Naive thymus-derived CD8-positive, alpha-beta T cell (primary cell): ENCODE results near the gene FMN1. TPM values are rescaled to one million over a fixed set of nuclear protein-coding genes. Genes with fewer than 3 reads are reported as not detected.

Experiments used
- ATAC-seq, 2 donors: fragments of 150-1000 bp; cut with Tn5 transposase in 1 of 2; sonication (Bioruptor Pico), chemical (Tn5 transposase) in 1 of 2; 1 replicate in 1 of 2; 2 replicates in 1 of 2; pipeline ENCODE4 v1.10.0; 2021; ENCODE audit warnings: mild to moderate bottlenecking in 2 of 2, moderate library complexity in 2 of 2
- POLR2A ChIA-PET: fragments of 350-600 bp; sonication (Branson Sonifier 250); formaldehyde crosslinking; loops from one replicate; lab custom pipeline; 2021; ENCODE audit warnings: antibody characterized with exemption; lab: Charles Lee
- DNase-seq, 10 donors: peaks; one replicate each; pipeline versions ENCODE4 v3.0.0 to v3.0.0-alpha.2; 2020 to 2022
- H3K27ac Mint-ChIP-seq, 10 donors: one replicate each; pipeline ENCODE4 v1.8.0; 2020 to 2022; ENCODE audit warnings: mild to moderate bottlenecking in 10 of 10, mixed read lengths in 10 of 10, moderate library complexity in 4 of 10, inconsistent platforms in 1 of 10
- H3K27me3 Mint-ChIP-seq, 5 donors: one replicate each; pipeline ENCODE4 v1.8.0; 2021 to 2022; ENCODE audit warnings: mixed read lengths in 5 of 5
- H3K36me3 Mint-ChIP-seq, 3 donors: one replicate each; pipeline ENCODE4 v1.8.0; 2020 to 2022; ENCODE audit warnings: mixed read lengths in 3 of 3, mild to moderate bottlenecking in 2 of 3, inconsistent platforms in 1 of 3
- H3K4me1 Mint-ChIP-seq, 4 donors: one replicate each; pipeline ENCODE4 v1.8.0; 2021 to 2022; ENCODE audit warnings: mixed read lengths in 4 of 4
- H3K4me3 Mint-ChIP-seq, 10 donors: one replicate each; pipeline ENCODE4 v1.8.0; 2020 to 2022; ENCODE audit warnings: mild to moderate bottlenecking in 10 of 10, mixed read lengths in 10 of 10, moderate library complexity in 6 of 10, inconsistent platforms in 1 of 10
- H3K9me3 Mint-ChIP-seq, 9 donors: one replicate each; pipeline ENCODE4 v1.8.0; 2020 to 2022; ENCODE audit warnings: mixed read lengths in 9 of 9, mild to moderate bottlenecking in 3 of 9, inconsistent platforms in 1 of 9, moderate library complexity in 1 of 9
- polyA plus RNA-seq, 3 donors: library from polyadenylated mRNA; unstranded; fragments of 300-500 nt; fragmentation: Illumina TruSeq; gene quantifications; one replicate each; pipeline ENCODE4 v1.2.3, GENCODE V29; 2021
- total RNA-seq, 8 experiments: library from RNA in 2 of 8; stranded (reverse) in 2 of 8; gene quantifications; one replicate each; pipeline ENCODE4 v1.2.3 and lab custom pipeline; 2021 to 2026

The FMN1 gene
- total and polyA plus RNA-seq, 5 experiments from 2014 or later = 0.19 to 0.42 (median 0.21) TPM; not detected in 2

DNA sequence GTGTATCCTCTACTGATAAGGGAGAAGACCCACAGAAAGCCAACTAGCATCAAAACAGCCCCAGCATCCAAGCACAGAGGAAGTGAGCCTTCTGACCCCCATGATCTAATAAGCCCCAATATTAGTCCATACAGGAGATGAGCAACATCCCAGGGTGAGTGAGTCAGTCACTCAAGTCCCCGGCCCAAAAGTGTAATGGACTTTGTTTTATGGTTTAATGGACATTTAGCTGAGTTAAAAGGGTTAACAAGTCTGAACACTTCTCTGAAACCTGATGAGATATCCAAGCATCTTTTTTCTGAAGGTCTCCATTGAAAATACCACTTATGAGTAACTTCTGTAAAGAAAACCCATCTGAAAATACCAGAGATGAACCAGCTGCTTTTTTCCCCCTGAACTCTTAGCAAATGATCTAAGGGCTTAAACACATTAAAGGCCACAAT is 361.1 kb downstream of the FMN1 start:
- ATAC-seq (no peak), DNase-seq (no peak)
- Mint-ChIP-seq H3K27ac (no peak overlapping the region), H3K4me3 (no peak overlapping the region), H3K4me1 (peaks cover 0 to 7% (median 0%) of the 10 kb centered on the region in 4 donors), H3K9me3 (peaks cover 0 to 3% (median 0%) of the 10 kb centered on the region in 9 donors), H3K36me3 (peaks cover 0 to 18% (median 0%) of the 10 kb centered on the region in 3 donors), H3K27me3 (peaks cover 3 to 25% (median 10%) of the 10 kb centered on the region in 5 donors)
- POLR2A ChIA-PET = no interaction called here

DNA sequence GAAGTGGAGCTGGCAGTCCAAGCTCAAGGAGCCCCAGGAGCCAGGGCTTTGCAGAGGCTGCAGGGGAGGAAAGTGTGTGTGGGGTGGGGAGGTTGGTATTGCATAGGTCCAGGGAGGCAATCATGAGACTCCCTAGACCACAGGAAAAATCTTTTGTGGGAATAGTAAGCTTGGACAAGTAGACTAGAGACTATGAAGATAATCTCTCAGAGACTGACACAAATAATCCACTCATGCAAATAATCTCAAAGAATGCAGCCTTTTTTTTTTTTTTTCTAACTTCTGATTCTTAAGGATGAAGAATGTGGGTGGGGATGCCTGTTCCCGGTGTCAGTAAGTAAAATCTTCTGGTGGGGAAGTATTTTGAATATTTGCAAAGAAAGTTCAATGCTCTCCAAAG is 363.0 kb downstream of the FMN1 start:
- no peak overlapping the region for H3K27ac Mint-ChIP-seq
- peaks cover 0 to 7% (median 0%) of the 10 kb centered on the region in 4 donors for H3K4me1 Mint-ChIP-seq
- H3K27me3 Mint-ChIP-seq = peaks cover 3 to 7% (median 7%) of the 10 kb centered on the region in 5 donors
- ATAC-seq (no peak), DNase-seq (no peak)
- H3K9me3 Mint-ChIP-seq = peaks cover 0 to 3% (median 0%) of the 10 kb centered on the region in 9 donors
- peaks cover 0 to 17% (median 0%) of the 10 kb centered on the region in 3 donors for H3K36me3 Mint-ChIP-seq
- POLR2A ChIA-PET = no interaction called here
- no peak overlapping the region for H3K4me3 Mint-ChIP-seq

- Mint-ChIP-seq H3K9me3 (peaks cover 0 to 3% (median 0%) of the 10 kb centered on the region in 9 donors), H3K27ac (no peak overlapping the region), H3K4me1 (peaks cover 0 to 7% (median under 1%) of the 10 kb centered on the region in 4 donors), H3K4me3 (no peak overlapping the region), H3K27me3 (peaks cover 5 to 20% (median 7%) of the 10 kb centered on the region in 5 donors), H3K36me3 (peaks cover 0 to 17% (median 0%) of the 10 kb centered on the region in 3 donors)
- POLR2A ChIA-PET = no interaction called here
- no peak for DNase-seq
- no peak for ATAC-seq
Measured at GRCh38 chr15:32830241-32830640, 364.3 kb downstream of the FMN1 start.

GRCh38 chr15:32829436-32829835 is 365.1 kb downstream of the FMN1 start:
- H3K4me1 Mint-ChIP-seq = peaks cover 0 to 5% (median under 1%) of the 10 kb centered on the region in 4 donors
- peaks cover 7 to 28% (median 8%) of the 10 kb centered on the region in 5 donors for H3K27me3 Mint-ChIP-seq
- peaks cover 0 to 23% (median 0%) of the 10 kb centered on the region in 3 donors for H3K36me3 Mint-ChIP-seq
- DNase-seq (no peak), ATAC-seq (no peak)
- H3K9me3 Mint-ChIP-seq = peaks cover 0 to 3% (median 0%) of the 10 kb centered on the region in 9 donors
- no peak overlapping the region for H3K4me3 Mint-ChIP-seq
- POLR2A ChIA-PET = no interaction called here
- H3K27ac Mint-ChIP-seq = no peak overlapping the region

GRCh38 chr15:32828507-32829186 is 365.9 kb downstream of the FMN1 start:
- ATAC-seq = no peak
- H3K9me3 Mint-ChIP-seq = peaks cover 0 to 3% (median 0%) of the 10 kb centered on the region in 9 donors
- H3K36me3 Mint-ChIP-seq = peaks cover 0 to 23% (median 0%) of the 10 kb centered on the region in 3 donors
- H3K27me3 Mint-ChIP-seq = peaks cover 4 to 29% (median 8%) of the 10 kb centered on the region in 5 donors
- peaks cover 0 to 1% (median 0%) of the 10 kb centered on the region in 4 donors for H3K4me1 Mint-ChIP-seq
- H3K27ac Mint-ChIP-seq = no peak overlapping the region
- POLR2A ChIA-PET = no interaction called here
- H3K4me3 Mint-ChIP-seq = no peak overlapping the region
- no peak for DNase-seq

DNA sequence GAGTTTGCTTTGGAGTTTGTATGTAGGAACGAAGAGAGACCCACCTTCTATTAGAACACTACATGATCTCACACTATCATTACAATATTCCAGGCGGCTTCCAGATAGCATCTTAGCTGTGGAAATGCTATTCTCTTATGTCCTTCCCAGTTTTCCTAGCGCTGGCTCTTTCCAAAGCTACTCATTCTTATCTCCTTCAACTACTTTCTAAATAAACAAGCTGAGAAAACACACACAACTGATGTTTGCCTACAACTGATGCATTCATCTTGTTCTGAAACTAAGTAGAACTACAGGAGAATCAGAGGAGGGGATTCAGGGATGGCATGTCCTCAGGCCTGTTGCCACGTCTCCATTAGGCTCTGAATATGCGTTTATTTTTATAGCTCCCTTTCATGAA is 367.8 kb downstream of the FMN1 start:
- no peaks in the 10 kb centered on the region for H3K9me3 Mint-ChIP-seq
- H3K27me3 Mint-ChIP-seq = peaks cover 3 to 23% (median 6%) of the 10 kb centered on the region in 5 donors
- no peak overlapping the region for H3K27ac Mint-ChIP-seq
- DNase-seq (no peak), ATAC-seq (no peak)
- H3K4me1 Mint-ChIP-seq = peaks cover 0 to 1% (median 0%) of the 10 kb centered on the region in 4 donors
- H3K36me3 Mint-ChIP-seq = peaks cover 0 to 19% (median 0%) of the 10 kb centered on the region in 3 donors
- no peak overlapping the region for H3K4me3 Mint-ChIP-seq
- POLR2A ChIA-PET = no interaction called here

GRCh38 chr15:32825219-32825618 is 369.3 kb downstream of the FMN1 start:
- ATAC-seq (no peak), DNase-seq (no peak)
- Mint-ChIP-seq H3K27ac (no peak overlapping the region), H3K4me3 (no peak overlapping the region), H3K36me3 (peaks cover 0 to 19% (median 0%) of the 10 kb centered on the region in 3 donors), H3K4me1 (peaks cover 0 to 1% (median 0%) of the 10 kb centered on the region in 4 donors), H3K9me3 (no peaks in the 10 kb centered on the region), H3K27me3 (peaks cover 0 to 23% (median 6%) of the 10 kb centered on the region in 5 donors)
- POLR2A ChIA-PET = no interaction called here

GRCh38 chr15:32824777-32825176 is 369.7 kb downstream of the FMN1 start:
- H3K36me3 Mint-ChIP-seq = peaks cover 0 to 17% (median 0%) of the 10 kb centered on the region in 3 donors
- H3K27me3 Mint-ChIP-seq = peaks cover 0 to 23% (median 6%) of the 10 kb centered on the region in 5 donors
- peaks cover 0 to 1% (median 0%) of the 10 kb centered on the region in 4 donors for H3K4me1 Mint-ChIP-seq
- DNase-seq (no peak), ATAC-seq (no peak)
- POLR2A ChIA-PET = no interaction called here
- no peaks in the 10 kb centered on the region for H3K9me3 Mint-ChIP-seq
- no peak overlapping the region for H3K4me3 Mint-ChIP-seq
- H3K27ac Mint-ChIP-seq = no peak overlapping the region

GRCh38 chr15:32823750-32824149 is 370.8 kb downstream of the FMN1 start:
- H3K36me3 Mint-ChIP-seq = peaks cover 0 to 19% (median 0%) of the 10 kb centered on the region in 3 donors
- H3K27ac Mint-ChIP-seq = no peak overlapping the region
- H3K27me3 Mint-ChIP-seq = peaks cover 0 to 23% (median 6%) of the 10 kb centered on the region in 5 donors
- DNase-seq = no peak
- no peak overlapping the region for H3K4me3 Mint-ChIP-seq
- H3K4me1 Mint-ChIP-seq = peaks cover 0 to 1% (median 0%) of the 10 kb centered on the region in 4 donors
- no peak for ATAC-seq
- no peaks in the 10 kb centered on the region for H3K9me3 Mint-ChIP-seq
- POLR2A ChIA-PET = no interaction called here

DNA sequence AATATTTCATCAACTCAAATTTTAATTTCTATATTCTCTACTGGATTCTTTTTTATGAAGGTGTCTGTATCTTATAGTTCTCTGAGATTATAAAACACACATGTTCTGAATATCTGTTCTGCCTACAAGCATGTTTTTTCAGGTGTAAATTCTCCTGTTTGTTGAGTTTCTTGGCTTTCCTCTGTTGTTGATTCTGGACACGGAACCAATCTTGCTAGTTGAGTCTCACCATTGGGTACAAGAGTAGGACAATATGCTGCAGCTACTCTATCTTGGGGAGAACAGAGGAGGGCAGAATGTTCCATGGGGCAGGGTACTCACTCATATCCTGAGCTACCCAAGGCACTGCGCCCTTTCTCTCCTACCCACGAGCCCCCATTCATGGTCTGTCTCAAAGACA is 371.8 kb downstream of the FMN1 start:
- Mint-ChIP-seq H3K9me3 (no peaks in the 10 kb centered on the region), H3K4me3 (no peak overlapping the region), H3K27me3 (peaks cover 0 to 23% (median 6%) of the 10 kb centered on the region in 5 donors), H3K4me1 (peaks cover 0 to 1% (median 0%) of the 10 kb centered on the region in 4 donors), H3K36me3 (peaks cover 0 to 19% (median 0%) of the 10 kb centered on the region in 3 donors), H3K27ac (no peak overlapping the region)
- ATAC-seq (no peak), DNase-seq (no peak)
- POLR2A ChIA-PET = no interaction called here

DNA sequence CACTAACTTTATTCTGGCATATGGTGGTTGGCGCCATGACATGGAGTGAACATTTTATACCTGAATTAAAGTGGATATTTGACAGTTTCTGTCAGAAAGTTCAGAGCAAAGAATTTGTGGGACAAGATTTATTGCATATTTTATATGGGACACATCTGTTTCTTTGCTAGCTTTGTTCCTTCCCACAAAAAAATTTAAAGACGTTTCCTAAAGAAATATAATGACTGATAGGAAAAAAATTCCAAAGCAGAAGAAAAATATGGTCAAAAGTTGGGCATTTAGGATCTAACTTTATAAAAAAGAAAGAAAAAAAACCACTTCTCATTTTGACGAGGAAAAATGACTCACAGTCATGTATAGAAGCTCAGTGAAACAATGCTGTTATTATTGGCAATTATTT is 375.1 kb downstream of the FMN1 start:
- ATAC-seq (no peak), DNase-seq (no peak)
- no peak overlapping the region for H3K4me3 Mint-ChIP-seq
- no peaks in the 10 kb centered on the region for H3K4me1 Mint-ChIP-seq
- peaks cover 0 to 8% (median 0%) of the 10 kb centered on the region in 3 donors for H3K36me3 Mint-ChIP-seq
- POLR2A ChIA-PET = no interaction called here
- peaks cover 0 to 10% (median 1%) of the 10 kb centered on the region in 5 donors for H3K27me3 Mint-ChIP-seq
- H3K9me3 Mint-ChIP-seq = no peaks in the 10 kb centered on the region
- H3K27ac Mint-ChIP-seq = no peak overlapping the region

DNA sequence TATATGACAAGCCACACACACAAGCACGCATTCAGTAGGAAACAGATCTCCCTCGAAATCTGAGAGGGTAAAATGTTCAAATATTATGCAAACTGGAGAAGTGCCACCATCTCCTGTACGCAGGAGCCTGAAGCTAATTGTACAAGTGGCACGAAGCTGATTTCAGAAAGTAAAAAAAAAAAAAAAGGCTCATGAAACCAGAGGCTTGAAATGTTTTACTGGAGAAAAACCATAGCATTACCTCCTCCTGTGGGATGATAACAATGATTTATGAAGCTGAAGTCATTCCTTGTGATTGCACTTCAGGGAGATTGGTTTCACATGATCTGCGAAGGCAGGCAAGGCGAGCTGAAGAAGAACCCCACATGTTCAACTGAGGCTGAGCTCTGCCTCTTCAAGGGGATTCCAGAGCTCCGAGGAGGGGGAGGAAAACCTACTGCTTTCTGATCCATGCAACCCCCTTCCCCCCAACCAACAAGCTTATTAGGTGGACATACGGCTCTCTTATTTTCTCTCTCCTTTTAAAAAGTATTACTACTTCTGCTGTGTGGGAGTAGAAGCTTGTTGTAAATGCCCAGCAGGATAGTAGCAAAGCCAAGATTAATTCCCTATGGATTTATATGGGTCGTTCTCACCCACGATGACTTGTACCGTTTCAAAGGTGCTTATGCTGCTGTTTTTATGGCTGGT is 375.6 kb downstream of the FMN1 start:
- DNase-seq (no peak), ATAC-seq (no peak)
- POLR2A ChIA-PET = no interaction called here
- Mint-ChIP-seq H3K27me3 (peaks cover 0 to 10% (median 0%) of the 10 kb centered on the region in 5 donors), H3K4me1 (no peaks in the 10 kb centered on the region), H3K27ac (no peak overlapping the region), H3K4me3 (no peak overlapping the region), H3K9me3 (no peaks in the 10 kb centered on the region), H3K36me3 (peaks cover 0 to 7% (median 0%) of the 10 kb centered on the region in 3 donors)

DNA sequence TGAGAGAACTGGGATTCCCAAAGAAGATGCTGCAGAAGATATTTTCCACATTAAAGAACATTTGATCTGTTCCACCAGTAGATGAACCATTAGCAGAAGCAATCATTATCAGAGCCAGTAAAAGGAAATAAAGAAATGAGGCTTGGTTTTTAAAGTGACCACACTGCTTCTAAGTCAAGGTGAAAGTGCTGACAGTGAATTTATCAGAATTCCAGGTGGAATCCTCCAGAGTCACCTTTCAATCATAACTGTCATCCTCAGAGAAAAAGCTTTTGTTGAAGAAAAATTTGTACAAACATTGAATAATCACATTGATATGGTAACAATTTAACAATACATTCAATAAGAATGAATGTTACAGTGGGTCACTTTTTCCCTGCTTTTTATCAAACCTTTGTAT is 376.9 kb downstream of the FMN1 start:
- no peak overlapping the region for H3K27ac Mint-ChIP-seq
- no peak overlapping the region for H3K4me3 Mint-ChIP-seq
- H3K36me3 Mint-ChIP-seq = peaks cover 0 to 7% (median 0%) of the 10 kb centered on the region in 3 donors
- no peaks in the 10 kb centered on the region for H3K4me1 Mint-ChIP-seq
- peaks cover 0 to 8% (median 0%) of the 10 kb centered on the region in 5 donors for H3K27me3 Mint-ChIP-seq
- H3K9me3 Mint-ChIP-seq = no peaks in the 10 kb centered on the region
- ATAC-seq (no peak), DNase-seq (no peak)
- POLR2A ChIA-PET = no interaction called here
